ENCODE data around the gene AMMECR1. TPM values are rescaled to one million over a fixed set of nuclear protein-coding genes. Genes with fewer than 3 reads are reported as not detected.

The AMMECR1 gene
- total RNA-seq, 1 donor from 2014 or later, result 16.1 TPM

GRCh38 chrX:110326712-110327111 is 8.8 kb upstream of the AMMECR1 start:
- TF ChIP-seq CTCF (IDR thresholded peaks at IDR 0.05; ENCODE audit: unreplicated experiment), result no peak
- Mint-ChIP-seq H3K36me3 (ENCODE audit: low read depth, unreplicated experiment) (no peaks in the 10 kb centered on the region), H3K4me3 (ENCODE audit: unreplicated experiment) (no peak overlapping the region), H3K4me1 (ENCODE audit: unreplicated experiment) (no peaks in the 10 kb centered on the region), H3K9me3 (ENCODE audit: unreplicated experiment) (no peaks in the 10 kb centered on the region), H3K27ac (ENCODE audit: unreplicated experiment) (no peak overlapping the region), H3K27me3 (ENCODE audit: unreplicated experiment) (no peaks in the 10 kb centered on the region)
- no peak for DNase-seq (ENCODE audit: low spot score)

DNA sequence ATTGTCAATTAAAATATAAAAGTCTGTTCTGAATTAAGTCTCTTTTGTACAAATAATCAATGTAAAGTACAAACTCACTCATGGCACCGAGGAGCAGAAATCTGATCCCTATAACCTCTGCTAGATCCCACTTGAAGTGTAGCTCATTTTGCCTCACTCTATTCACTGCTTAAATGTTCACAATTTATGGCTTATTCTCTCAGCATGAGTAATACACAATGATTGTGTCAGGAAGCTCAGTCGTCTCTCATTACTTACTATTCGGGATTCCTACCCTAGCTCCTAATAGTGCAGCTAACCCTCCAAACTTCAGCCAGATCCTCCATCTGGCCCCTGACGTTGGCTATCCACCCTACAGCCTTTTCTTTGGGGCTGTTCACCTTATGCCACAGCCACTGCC is 4.7 kb upstream of the AMMECR1 start:
- Mint-ChIP-seq H3K9me3 (ENCODE audit: unreplicated experiment) (no peaks in the 10 kb centered on the region), H3K4me1 (ENCODE audit: unreplicated experiment) (peaks cover 16% of the 10 kb centered on the region), H3K27ac (ENCODE audit: unreplicated experiment) (no peak overlapping the region), H3K4me3 (ENCODE audit: unreplicated experiment) (no peak overlapping the region), H3K27me3 (ENCODE audit: unreplicated experiment) (peaks cover 2% of the 10 kb centered on the region), H3K36me3 (ENCODE audit: low read depth, unreplicated experiment) (no peaks in the 10 kb centered on the region)
- no peak for DNase-seq (ENCODE audit: low spot score)
- TF ChIP-seq CTCF (IDR thresholded peaks at IDR 0.05; ENCODE audit: unreplicated experiment), result no peak

- Mint-ChIP-seq H3K36me3 (ENCODE audit: low read depth, unreplicated experiment) (no peaks in the 10 kb centered on the region), H3K9me3 (ENCODE audit: unreplicated experiment) (no peaks in the 10 kb centered on the region), H3K27ac (ENCODE audit: unreplicated experiment) (no peak overlapping the region), H3K4me1 (ENCODE audit: unreplicated experiment) (peaks cover 16% of the 10 kb centered on the region), H3K4me3 (ENCODE audit: unreplicated experiment) (no peak overlapping the region), H3K27me3 (ENCODE audit: unreplicated experiment) (peaks cover 3% of the 10 kb centered on the region)
- no peak for TF ChIP-seq CTCF (IDR thresholded peaks at IDR 0.05; ENCODE audit: unreplicated experiment)
- DNase-seq (ENCODE audit: low spot score), result no peak
Measured at GRCh38 chrX:110321670-110322069, 3.8 kb upstream of the AMMECR1 start.

DNA sequence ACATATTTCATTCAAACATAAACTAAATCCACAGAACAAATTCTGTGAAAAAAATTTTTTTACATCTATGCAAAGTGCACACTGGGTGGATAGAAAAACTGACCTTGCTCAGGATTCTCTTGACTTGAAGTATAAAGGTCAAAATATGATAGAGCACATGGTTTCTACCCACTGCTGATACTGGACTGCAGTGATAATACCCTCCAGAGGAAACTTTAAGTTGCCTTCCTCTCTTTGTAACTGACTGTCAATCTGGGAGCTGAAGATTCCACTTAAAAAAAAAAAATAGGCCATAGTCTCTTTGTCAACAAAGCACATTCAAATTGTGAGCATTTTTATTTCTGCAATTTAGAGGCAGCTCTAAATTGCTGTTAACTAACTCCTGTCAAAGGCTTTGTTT is 3.2 kb upstream of the AMMECR1 start:
- TF ChIP-seq CTCF (IDR thresholded peaks at IDR 0.05; ENCODE audit: unreplicated experiment), result no peak
- Mint-ChIP-seq H3K27ac (ENCODE audit: unreplicated experiment) (no peak overlapping the region), H3K36me3 (ENCODE audit: low read depth, unreplicated experiment) (no peaks in the 10 kb centered on the region), H3K9me3 (ENCODE audit: unreplicated experiment) (no peaks in the 10 kb centered on the region), H3K27me3 (ENCODE audit: unreplicated experiment) (peaks cover 4% of the 10 kb centered on the region), H3K4me3 (ENCODE audit: unreplicated experiment) (no peak overlapping the region), H3K4me1 (ENCODE audit: unreplicated experiment) (peaks cover 16% of the 10 kb centered on the region)
- no peak for DNase-seq (ENCODE audit: low spot score)

GRCh38 chrX:110320381-110320987 is 2.6 kb upstream of the AMMECR1 start:
- no peak for TF ChIP-seq CTCF (IDR thresholded peaks at IDR 0.05; ENCODE audit: unreplicated experiment)
- Mint-ChIP-seq H3K27me3 (ENCODE audit: unreplicated experiment) (peaks cover 4% of the 10 kb centered on the region), H3K4me3 (ENCODE audit: unreplicated experiment) (no peak overlapping the region), H3K36me3 (ENCODE audit: low read depth, unreplicated experiment) (no peaks in the 10 kb centered on the region), H3K9me3 (ENCODE audit: unreplicated experiment) (no peaks in the 10 kb centered on the region), H3K27ac (ENCODE audit: unreplicated experiment) (peak overlapping the region; percentile 24), H3K4me1 (ENCODE audit: unreplicated experiment) (peaks cover 16% of the 10 kb centered on the region)
- no peak for DNase-seq (ENCODE audit: low spot score)
